Parathyroid adenoma (tissue), 2 donors: ENCODE results near the gene CHD9NB.

Experiments
- H2AFZ ChIP-seq: fragments of 300-600 bp; sonication (generic); one replicate; pipeline ENCODE4 v1.7.0; 2017; ENCODE audit warnings: antibody characterized with exemption, mild to moderate bottlenecking
- H3K27ac ChIP-seq: fragments of 300-600 bp; sonication (generic); one replicate; pipeline ENCODE4 v1.7.0; 2017
- H3K27me3 ChIP-seq: fragments of 300-600 bp; sonication (generic); one replicate; pipeline ENCODE4 v1.7.0; 2017; ENCODE audit warnings: low read length; ENCODE audit not compliant: control insufficient read depth, insufficient read depth
- H3K36me3 ChIP-seq: fragments of 300-600 bp; sonication (generic); one replicate; pipeline ENCODE4 v1.7.0; 2017; ENCODE audit warnings: low read length; ENCODE audit not compliant: control insufficient read depth, insufficient read depth
- H3K4me1 ChIP-seq: fragments of 300-600 bp; sonication (generic); one replicate; pipeline ENCODE4 v1.7.0; 2017; ENCODE audit warnings: control low read depth
- H3K4me2 ChIP-seq: fragments of 300-600 bp; sonication (generic); one replicate; pipeline ENCODE4 v1.7.0; 2017; ENCODE audit warnings: low read length
- H3K4me3 ChIP-seq: fragments of 300-600 bp; sonication (generic); one replicate; pipeline ENCODE4 v1.7.0; 2017; ENCODE audit warnings: low read depth, low read length
- H3K79me2 ChIP-seq: fragments of 300-600 bp; sonication (generic); one replicate; pipeline ENCODE4 v1.7.0; 2017; ENCODE audit warnings: control low read depth
- H3K9ac ChIP-seq: fragments of 300-600 bp; sonication (generic); one replicate; pipeline ENCODE4 v1.7.0; 2017; ENCODE audit warnings: mild to moderate bottlenecking
- H3K9me3 ChIP-seq: fragments of 300-600 bp; sonication (generic); one replicate; pipeline ENCODE4 v1.7.0; 2017; ENCODE audit warnings: low read length; ENCODE audit not compliant: control insufficient read depth
- TF ChIP-seq, protein P1 (sequence below): fragments of 300-600 bp; sonication (generic); IDR thresholded peaks from one replicate; pipeline ENCODE4 v1.7.0; 2017; ENCODE audit warnings: antibody characterized with exemption, mild to moderate bottlenecking
- donor health status: primary hyperparathyroidism.

The CHD9NB gene

DNA sequence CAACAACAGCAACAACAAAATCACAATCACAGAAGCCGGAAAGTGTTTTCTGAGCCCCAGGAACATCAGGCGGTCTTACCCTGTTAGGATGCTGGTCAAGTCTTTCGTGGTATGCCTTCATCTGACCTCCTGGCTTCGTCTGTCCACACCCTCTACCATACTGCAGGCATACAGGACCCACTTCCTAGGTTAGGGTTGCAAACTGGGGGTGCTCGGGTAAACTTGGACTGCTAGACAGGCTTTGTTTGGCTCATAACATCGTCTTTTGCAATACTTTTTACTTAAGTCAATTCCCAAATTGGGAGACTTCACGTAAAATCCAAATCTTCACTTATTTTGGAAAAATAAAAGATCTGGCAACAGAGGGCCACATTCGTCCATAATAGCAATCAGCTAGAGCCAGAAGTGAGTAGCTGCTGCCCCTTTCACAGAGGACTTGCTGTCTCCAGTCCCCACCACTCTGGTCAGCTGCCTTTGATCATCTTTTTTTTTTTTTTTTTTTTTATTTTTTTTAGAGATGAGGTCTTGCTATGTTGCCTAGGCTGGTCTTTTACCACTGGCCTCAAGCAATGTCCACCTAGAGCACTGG is 32.1 kb upstream of the CHD9NB start:
- Histone ChIP-seq H3K27me3 (no peaks in the 10 kb centered on the region), H3K27ac (peak overlapping the region; percentile 36), H3K36me3 (no peaks in the 10 kb centered on the region), H2AFZ (no peak overlapping the region), H3K9ac (no peak overlapping the region), H3K9me3 (no peaks in the 10 kb centered on the region), H3K4me1 (peaks cover 22% of the 10 kb centered on the region), H3K4me3 (no peak overlapping the region), H3K79me2 (peaks cover 22% of the 10 kb centered on the region), H3K4me2 (no peak overlapping the region)
- TF ChIP-seq, protein P1, sequence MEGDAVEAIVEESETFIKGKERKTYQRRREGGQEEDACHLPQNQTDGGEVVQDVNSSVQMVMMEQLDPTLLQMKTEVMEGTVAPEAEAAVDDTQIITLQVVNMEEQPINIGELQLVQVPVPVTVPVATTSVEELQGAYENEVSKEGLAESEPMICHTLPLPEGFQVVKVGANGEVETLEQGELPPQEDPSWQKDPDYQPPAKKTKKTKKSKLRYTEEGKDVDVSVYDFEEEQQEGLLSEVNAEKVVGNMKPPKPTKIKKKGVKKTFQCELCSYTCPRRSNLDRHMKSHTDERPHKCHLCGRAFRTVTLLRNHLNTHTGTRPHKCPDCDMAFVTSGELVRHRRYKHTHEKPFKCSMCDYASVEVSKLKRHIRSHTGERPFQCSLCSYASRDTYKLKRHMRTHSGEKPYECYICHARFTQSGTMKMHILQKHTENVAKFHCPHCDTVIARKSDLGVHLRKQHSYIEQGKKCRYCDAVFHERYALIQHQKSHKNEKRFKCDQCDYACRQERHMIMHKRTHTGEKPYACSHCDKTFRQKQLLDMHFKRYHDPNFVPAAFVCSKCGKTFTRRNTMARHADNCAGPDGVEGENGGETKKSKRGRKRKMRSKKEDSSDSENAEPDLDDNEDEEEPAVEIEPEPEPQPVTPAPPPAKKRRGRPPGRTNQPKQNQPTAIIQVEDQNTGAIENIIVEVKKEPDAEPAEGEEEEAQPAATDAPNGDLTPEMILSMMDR: no peak

DNA sequence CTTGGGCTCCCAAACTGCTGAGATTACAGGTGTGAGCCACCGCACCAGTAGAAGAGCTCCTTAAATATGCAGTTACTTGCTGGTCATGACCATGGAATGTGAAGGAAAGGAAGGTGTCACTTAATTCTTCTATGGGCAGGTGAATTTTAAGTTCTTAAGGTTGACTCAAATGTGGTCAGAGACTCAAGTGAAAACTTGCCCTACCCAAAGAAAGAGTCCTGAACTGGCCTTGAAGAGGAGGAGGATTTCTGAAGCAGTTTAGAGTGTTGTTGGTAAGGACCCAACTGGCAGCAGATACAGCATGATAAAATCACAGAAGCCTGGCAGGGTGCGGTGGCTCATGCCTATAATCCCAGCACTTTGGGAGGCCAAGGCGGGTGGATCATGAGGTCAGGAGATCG is 31.4 kb upstream of the CHD9NB start:
- Histone ChIP-seq H3K4me1 (peaks cover 21% of the 10 kb centered on the region), H3K4me3 (no peak overlapping the region), H3K36me3 (no peaks in the 10 kb centered on the region), H3K79me2 (peaks cover 22% of the 10 kb centered on the region), H3K9me3 (no peaks in the 10 kb centered on the region), H3K27me3 (no peaks in the 10 kb centered on the region), H3K4me2 (no peak overlapping the region), H2AFZ (no peak overlapping the region), H3K27ac (no peak overlapping the region), H3K9ac (no peak overlapping the region)
- TF ChIP-seq, protein P1: no peak

DNA sequence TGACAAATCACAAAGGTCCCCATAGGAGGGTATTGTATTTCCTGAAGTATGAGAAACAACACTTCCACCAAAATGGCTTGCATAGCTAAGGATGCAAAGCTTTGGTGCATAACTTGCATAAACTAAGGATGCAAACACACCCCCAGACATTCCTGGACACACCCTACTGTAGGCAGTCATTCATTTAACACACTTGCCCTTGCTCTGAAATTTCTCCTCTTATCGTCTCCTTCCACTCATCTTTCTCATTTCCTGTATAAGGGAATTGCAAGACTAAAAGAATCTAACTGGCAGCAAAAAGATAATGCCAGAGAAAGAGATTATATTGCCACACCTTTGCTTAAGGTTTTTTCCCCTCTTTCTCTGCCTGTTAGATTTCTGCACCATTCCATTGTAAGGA is 30.4 kb upstream of the CHD9NB start:
- Histone ChIP-seq H3K27ac (no peak overlapping the region), H3K36me3 (no peaks in the 10 kb centered on the region), H3K9me3 (no peaks in the 10 kb centered on the region), H3K4me1 (peaks cover 21% of the 10 kb centered on the region), H3K4me2 (no peak overlapping the region), H3K9ac (no peak overlapping the region), H3K4me3 (no peak overlapping the region), H2AFZ (no peak overlapping the region), H3K79me2 (peaks cover 20% of the 10 kb centered on the region), H3K27me3 (no peaks in the 10 kb centered on the region)
- TF ChIP-seq, protein P1: no peak

DNA sequence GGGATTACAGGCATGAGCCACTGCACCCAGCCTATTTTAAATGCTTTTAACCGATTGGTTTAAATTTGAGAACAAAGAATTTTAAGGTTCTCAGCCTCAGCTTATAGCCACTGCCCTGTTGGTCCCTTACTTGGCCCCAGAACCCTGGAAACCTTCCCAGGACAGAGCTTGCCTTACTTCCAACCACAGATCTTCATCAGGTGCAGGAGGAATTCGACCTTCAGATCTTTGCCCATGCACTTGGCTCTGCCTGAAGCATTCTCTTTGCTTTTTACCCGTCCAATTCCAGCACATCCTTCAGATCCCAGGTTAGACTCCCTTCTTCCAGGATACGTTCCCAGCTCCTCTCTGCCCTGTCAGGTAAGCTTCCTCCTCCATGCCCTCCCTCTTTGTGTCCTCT is 29.8 kb upstream of the CHD9NB start:
- Histone ChIP-seq H3K79me2 (peaks cover 20% of the 10 kb centered on the region), H3K36me3 (no peaks in the 10 kb centered on the region), H3K27ac (no peak overlapping the region), H3K4me2 (no peak overlapping the region), H2AFZ (no peak overlapping the region), H3K9ac (no peak overlapping the region), H3K27me3 (no peaks in the 10 kb centered on the region), H3K4me3 (no peak overlapping the region), H3K4me1 (peaks cover 21% of the 10 kb centered on the region), H3K9me3 (no peaks in the 10 kb centered on the region)
- TF ChIP-seq, protein P1: no peak

DNA sequence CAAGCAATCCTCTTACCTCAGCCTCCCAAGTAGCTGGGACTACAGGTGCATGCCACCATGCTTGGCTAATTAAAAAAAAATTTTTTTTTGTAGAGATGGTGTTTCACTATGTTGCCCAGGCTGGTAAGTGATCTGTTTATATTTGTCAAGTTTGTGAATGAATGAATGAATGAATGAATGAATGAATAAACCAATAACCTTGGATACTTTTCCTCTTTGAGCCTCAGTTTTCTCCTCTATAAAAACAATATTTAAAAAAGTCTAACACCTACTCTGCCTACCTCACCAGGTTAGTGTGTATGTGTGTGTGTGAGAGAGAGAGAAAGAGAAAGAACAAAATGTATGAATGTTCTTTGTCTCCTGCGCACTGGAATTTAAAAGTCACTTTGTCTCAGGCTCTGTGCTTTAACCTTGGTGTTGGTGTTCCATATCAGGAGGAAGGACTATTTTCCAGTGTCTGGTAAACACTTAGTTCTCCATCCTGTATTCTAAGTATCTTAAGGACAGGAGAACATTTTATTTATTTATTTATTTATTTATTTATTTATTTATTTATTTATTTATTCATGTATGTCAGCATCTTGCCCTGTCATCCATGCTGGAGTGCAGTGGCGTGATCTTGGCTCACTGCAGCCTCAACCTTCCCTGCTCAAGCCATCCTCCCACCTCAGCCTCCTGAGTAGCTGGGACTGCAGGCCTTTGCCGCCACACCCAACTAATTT is 29.1 kb upstream of the CHD9NB start:
- Histone ChIP-seq H3K79me2 (peaks cover 16% of the 10 kb centered on the region), H3K27ac (no peak overlapping the region), H3K9me3 (no peaks in the 10 kb centered on the region), H2AFZ (no peak overlapping the region), H3K9ac (no peak overlapping the region), H3K36me3 (no peaks in the 10 kb centered on the region), H3K27me3 (no peaks in the 10 kb centered on the region), H3K4me2 (no peak overlapping the region), H3K4me1 (peaks cover 21% of the 10 kb centered on the region), H3K4me3 (no peak overlapping the region)
- TF ChIP-seq, protein P1: no peak
